VCaP (cell line): ENCODE results near the gene NRARP.

Source experiments
- H3K27ac ChIP-seq: fragments of 450-650 bp; 2 replicates; pipeline ENCODE4 v1.5.1; 2017
- TF ChIP-seq, protein P1 (sequence below): fragments of 450-650 bp; conservative IDR thresholded peaks from 2 replicates; pipeline ENCODE4 v1.5.1; 2017; ENCODE audit warnings: mild to moderate bottlenecking, moderate library complexity

NRARP gene

DNA sequence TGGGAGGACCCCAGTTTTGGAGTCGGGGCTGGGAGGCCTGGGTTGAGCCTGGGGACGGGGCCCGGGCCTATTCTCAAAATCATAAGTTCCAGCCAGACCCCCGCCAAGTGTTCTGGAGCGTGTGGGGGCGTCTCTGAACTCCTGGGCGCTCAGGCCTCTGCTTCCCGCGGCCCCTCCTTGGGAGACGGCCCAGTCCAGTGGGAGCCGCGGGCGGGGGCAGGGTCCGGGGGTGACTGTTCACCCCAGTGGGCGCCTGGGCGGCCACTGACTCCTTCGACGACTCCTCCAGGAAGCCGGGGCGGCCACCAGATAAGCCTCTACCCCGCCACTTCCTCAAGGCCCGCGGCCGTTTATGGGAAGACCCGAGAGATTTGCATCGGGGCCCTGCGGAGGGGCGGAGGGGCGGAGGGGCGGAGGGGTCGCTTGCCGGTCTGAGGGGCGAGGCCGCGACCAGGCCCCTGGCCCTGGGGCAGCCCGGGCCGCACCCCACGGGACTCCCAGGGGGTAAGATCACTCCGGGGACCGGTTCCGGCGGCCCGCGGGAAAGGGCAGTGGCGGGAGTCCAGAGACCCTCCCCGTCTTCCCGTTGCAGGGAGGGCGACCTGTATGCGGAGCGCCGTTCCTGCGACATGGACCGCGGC is 23.9 kb downstream of the NRARP start:
- TF ChIP-seq, protein P1, sequence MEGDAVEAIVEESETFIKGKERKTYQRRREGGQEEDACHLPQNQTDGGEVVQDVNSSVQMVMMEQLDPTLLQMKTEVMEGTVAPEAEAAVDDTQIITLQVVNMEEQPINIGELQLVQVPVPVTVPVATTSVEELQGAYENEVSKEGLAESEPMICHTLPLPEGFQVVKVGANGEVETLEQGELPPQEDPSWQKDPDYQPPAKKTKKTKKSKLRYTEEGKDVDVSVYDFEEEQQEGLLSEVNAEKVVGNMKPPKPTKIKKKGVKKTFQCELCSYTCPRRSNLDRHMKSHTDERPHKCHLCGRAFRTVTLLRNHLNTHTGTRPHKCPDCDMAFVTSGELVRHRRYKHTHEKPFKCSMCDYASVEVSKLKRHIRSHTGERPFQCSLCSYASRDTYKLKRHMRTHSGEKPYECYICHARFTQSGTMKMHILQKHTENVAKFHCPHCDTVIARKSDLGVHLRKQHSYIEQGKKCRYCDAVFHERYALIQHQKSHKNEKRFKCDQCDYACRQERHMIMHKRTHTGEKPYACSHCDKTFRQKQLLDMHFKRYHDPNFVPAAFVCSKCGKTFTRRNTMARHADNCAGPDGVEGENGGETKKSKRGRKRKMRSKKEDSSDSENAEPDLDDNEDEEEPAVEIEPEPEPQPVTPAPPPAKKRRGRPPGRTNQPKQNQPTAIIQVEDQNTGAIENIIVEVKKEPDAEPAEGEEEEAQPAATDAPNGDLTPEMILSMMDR, result no peak
- H3K27ac ChIP-seq, result no peak overlapping the region

- TF ChIP-seq, protein P1, result no peak
- no peak within 1 kb of the TSS for H3K27ac ChIP-seq
Measured at GRCh38 chr9:137277329-137278041, 24.6 kb downstream of the NRARP start, which contains the start of gene TOR4A. TSS of gene TOR4A (plus strand) at chr9:137277726. CDS start at chr9:137278690, 964 bp downstream.

DNA sequence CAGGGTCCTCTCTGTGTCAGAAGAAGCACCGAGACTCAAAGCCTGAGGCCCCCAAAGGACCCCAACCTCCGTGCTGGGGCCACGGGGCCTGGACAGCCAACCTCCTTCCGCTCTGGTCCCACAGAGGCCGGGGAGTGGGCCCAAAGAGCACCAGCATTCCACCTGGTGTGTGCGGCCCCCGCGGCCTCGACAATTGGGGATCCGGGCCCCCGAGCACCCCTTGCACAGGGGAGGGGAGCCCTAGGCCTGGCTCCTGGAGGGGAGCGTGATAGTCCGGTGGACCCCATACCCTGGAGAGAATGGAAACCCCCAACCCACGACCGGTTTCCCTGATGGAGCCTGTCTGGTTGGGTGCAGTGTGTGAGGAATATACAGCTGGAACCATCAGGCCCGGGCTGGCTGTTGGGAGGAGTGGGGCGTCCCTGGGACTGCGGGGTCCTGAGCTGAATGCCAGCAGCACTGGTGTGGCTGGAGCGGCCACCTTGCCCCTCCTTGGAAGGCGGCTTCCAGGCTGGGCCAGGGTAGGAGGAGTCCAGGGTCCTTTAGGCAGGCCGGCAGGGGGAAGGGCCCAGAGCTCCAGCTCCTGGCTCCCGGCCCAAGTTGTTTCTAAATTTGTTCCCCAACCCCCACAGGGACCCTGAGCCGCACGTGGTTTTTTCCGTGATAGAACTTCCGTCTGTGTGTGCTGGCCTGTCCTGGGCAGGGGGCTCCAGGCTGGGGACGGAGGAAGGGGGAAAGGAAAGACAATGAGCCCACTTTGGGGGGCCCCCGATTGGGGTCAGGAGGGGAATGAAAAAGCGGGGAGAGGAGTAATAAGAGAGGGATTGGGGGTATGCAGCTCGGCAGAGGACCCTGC is 25.4 kb downstream of the NRARP start:
- H3K27ac ChIP-seq, result no peak overlapping the region
- TF ChIP-seq, protein P1, result no peak

DNA sequence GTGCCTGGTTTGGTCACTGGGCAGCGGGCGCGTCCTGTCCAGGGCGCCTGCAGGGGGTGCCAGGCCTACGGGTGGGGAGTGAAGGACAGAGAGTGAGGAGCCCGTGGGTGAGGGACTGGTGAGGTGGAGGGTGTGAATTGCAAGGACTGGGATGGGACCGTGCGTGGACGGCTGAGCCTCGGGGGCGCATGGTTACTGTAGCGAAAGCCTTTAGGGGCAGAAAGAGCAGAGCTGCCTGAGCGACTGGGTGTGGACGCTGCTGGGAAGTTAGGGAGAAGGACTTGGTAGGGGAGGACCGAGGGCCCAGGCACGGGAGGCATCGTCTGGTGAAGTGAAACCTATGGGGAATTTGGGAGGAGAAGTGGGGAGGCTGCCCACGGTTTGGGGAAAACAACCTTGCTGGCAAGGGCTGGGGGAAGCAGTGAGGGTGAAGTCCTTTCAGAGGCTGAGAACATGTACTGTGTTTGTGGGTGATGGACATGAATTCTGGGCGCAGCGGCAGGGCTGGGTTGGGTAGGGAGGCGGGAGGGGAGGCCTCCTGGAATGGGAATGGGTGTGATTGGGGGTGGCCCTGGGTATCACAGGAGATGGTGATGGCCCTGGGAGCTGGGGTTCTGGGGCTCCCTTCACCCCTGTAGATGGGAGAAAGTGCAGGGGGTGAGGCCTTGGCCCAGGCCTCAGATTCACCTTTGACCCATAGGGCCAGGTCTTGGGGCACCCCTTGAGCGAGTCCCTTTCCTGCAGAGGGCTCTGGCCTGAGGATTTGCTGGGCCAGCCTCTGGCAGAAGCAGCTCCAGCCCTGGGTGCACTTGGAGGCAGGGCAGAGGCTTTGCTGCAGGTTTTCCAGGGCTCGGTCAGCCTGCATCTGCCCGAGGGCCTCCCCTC is 26.2 kb downstream of the NRARP start:
- TF ChIP-seq, protein P1, result no peak
- peak overlapping the region; percentile 19; the same call in 1 of the 2 replicates for H3K27ac ChIP-seq

GRCh38 chr9:137275203-137275587 is 26.9 kb downstream of the NRARP start:
- TF ChIP-seq, protein P1, result no peak
- peak overlapping the region; percentile 19; the same call in 1 of the 2 replicates for H3K27ac ChIP-seq

DNA sequence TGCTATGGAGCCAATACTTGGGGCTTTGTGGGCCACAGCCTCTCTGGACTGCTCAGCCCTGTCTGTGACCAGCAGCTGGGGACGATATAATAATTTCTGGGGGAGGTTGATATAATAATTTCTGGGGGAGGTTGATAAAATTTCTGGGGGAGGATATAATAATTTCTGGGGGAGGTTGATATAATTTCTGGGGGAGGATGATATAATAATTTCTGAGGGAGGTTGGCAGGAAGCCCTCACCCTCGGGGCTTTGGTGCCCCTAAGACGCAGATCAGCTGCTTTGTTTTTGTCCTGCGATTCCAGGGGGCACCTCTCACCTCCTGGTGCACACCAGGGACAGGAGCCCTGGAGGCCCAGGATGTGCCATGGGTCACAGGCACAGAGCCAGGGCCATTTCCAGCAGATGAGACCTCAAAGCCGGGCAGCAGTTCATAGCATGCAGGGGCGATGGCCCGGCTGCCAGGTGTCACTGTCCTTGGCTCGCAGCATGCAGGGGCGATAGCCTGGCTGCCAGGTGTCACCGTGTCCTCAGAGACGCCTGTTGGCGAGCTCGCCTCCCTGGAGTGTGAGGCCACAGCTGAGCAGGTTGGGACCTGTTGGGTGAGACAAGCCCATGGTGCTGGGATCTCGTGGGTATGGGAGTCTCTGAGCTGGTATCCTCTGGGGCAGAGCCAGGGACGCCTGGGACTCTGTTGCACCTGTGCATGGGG is 28.3 kb downstream of the NRARP start:
- TF ChIP-seq, protein P1, result no peak
- peak overlapping the region; percentile 99 for H3K27ac ChIP-seq
